ENCODE results near the gene TTC28.

- TF ChIP-seq POLR2A (IDR thresholded peaks at IDR 0.05) (no peak), CTCF (IDR thresholded peaks at IDR 0.05) (no peak)
These were observed 213.8 kb downstream of the TTC28 start for GRCh38 chr22:28465841-28466240.
